Upper lobe of right lung (tissue), 1 donor: Measurements from ENCODE around the gene IKZF1. TPM values are rescaled to one million over a fixed set of nuclear protein-coding genes. Genes with fewer than 3 reads are reported as not detected.
A peak's percentile ranks its signal among the peaks of the same experiment; 100 is the strongest.

ENCODE experiments used
- ATAC-seq: fragments of 200-7000 bp; cut with Tn5 transposase; one replicate; pipeline ENCODE4 v1.9.1; 2020; ENCODE audit warnings: mild to moderate bottlenecking, moderate library complexity
- DNase-seq: peaks from one replicate; pipeline ENCODE4 v3.0.0-alpha.2; 2020
- H3K27ac ChIP-seq: fragments of 200-600 bp; one replicate; pipeline ENCODE4 v1.8.0; 2022
- H3K27me3 ChIP-seq: fragments of 200-600 bp; one replicate; pipeline ENCODE4 v1.8.0; 2022; ENCODE audit warnings: mild to moderate bottlenecking
- H3K36me3 ChIP-seq: fragments of 200-600 bp; one replicate; pipeline ENCODE4 v1.8.0; 2022
- H3K4me1 ChIP-seq: fragments of 200-600 bp; one replicate; pipeline ENCODE4 v1.8.0; 2022
- H3K4me3 ChIP-seq: fragments of 200-600 bp; one replicate; pipeline ENCODE4 v1.8.0; 2022; ENCODE audit warnings: mild to moderate bottlenecking
- H3K9me3 ChIP-seq: fragments of 200-600 bp; one replicate; pipeline ENCODE4 v1.8.0; 2022
- CTCF ChIP-seq: fragments of 200-600 bp; IDR thresholded peaks from one replicate; pipeline ENCODE4 v1.8.0; 2022; ENCODE audit warnings: antibody characterized with exemption
- intact Hi-C: fragments of 100-400 bp; cut with DNase I; formaldehyde crosslinking; loops from one replicate; pipeline ENCODE4 v1.11.0; 2022
- total RNA-seq: library from RNA; stranded (reverse); fragmentation: NEBNext Ultra II Directional; extraction: Animal tissue kit (Norgen Biotek cat#: 25700); gene quantifications from one replicate; pipeline ENCODE4 v1.2.1, GENCODE V29; 2021
- donor health status: DM: no; HTN: yes; CAD: no; lungs with severe emphysema.

The IKZF1 gene
- total RNA-seq, 1 donor from 2014 or later, result 41.4 TPM

GRCh38 chr7:50406935-50407334, 102.4 kb downstream of the IKZF1 start:
- peaks cover 11% of the 10 kb centered on the region for H3K27me3 ChIP-seq
- intact Hi-C loops, result no loop called here
- no peak overlapping the region for H3K4me3 ChIP-seq
- no peak for DNase-seq
- TF ChIP-seq CTCF, result no peak
- H3K9me3 ChIP-seq, result no peaks in the 10 kb centered on the region
- H3K36me3 ChIP-seq, result no peaks in the 10 kb centered on the region
- ATAC-seq, result no peak
- no peaks in the 10 kb centered on the region for H3K4me1 ChIP-seq
- H3K27ac ChIP-seq, result no peak overlapping the region

- no peaks in the 10 kb centered on the region for H3K27me3 ChIP-seq
These were observed 105.6 kb downstream of the IKZF1 start for GRCh38 chr7:50409856-50410745.

GRCh38 chr7:50411332-50411731, 106.8 kb downstream of the IKZF1 start:
- DNase-seq (no peak), ATAC-seq (no peak)
- Histone ChIP-seq H3K4me3 (no peak overlapping the region), H3K9me3 (no peaks in the 10 kb centered on the region), H3K4me1 (no peaks in the 10 kb centered on the region), H3K36me3 (no peaks in the 10 kb centered on the region), H3K27ac (no peak overlapping the region), H3K27me3 (no peaks in the 10 kb centered on the region)
- intact Hi-C loops, result no loop called here
- TF ChIP-seq CTCF, result no peak

More at GRCh38 chr7:50409856-50410745, 105.6 kb downstream of the IKZF1 start:
- Histone ChIP-seq H3K4me3 (no peak overlapping the region), H3K9me3 (no peaks in the 10 kb centered on the region), H3K4me1 (no peaks in the 10 kb centered on the region), H3K27ac (no peak overlapping the region), H3K36me3 (no peaks in the 10 kb centered on the region)
- TF ChIP-seq CTCF, result no peak
- ATAC-seq (peak; percentile 36), DNase-seq (no peak)
- intact Hi-C loops, result no loop called here

- Histone ChIP-seq H3K27me3 (no peaks in the 10 kb centered on the region), H3K4me1 (no peaks in the 10 kb centered on the region), H3K9me3 (no peaks in the 10 kb centered on the region), H3K27ac (no peak overlapping the region), H3K4me3 (no peak overlapping the region), H3K36me3 (no peaks in the 10 kb centered on the region)
- no peak for TF ChIP-seq CTCF
- intact Hi-C loops, result no loop called here
- DNase-seq, result no peak
- no peak for ATAC-seq
These were observed 108.5 kb downstream of the IKZF1 start for GRCh38 chr7:50412973-50413372.

GRCh38 chr7:50413561-50413960, 109.0 kb downstream of the IKZF1 start:
- no peaks in the 10 kb centered on the region for H3K36me3 ChIP-seq
- no peak overlapping the region for H3K4me3 ChIP-seq
- H3K27me3 ChIP-seq, result no peaks in the 10 kb centered on the region
- no peak for DNase-seq
- TF ChIP-seq CTCF, result no peak
- intact Hi-C loops, result no loop called here
- no peaks in the 10 kb centered on the region for H3K4me1 ChIP-seq
- no peaks in the 10 kb centered on the region for H3K9me3 ChIP-seq
- no peak for ATAC-seq
- no peak overlapping the region for H3K27ac ChIP-seq
